Skeletal muscle cell (primary cell): ENCODE results near the gene GRHPR.

Experiments
- DNase-seq: peaks from one replicate; pipeline ENCODE4 v3.0.0-alpha.2; 2010; ENCODE audit warnings: low read depth
- H3K4me3 ChIP-seq: 2 replicates; pipeline ENCODE4 v1.5.1; 2011; ENCODE audit warnings: low read depth, mild to moderate bottlenecking, control low read depth, low read length, moderate library complexity

GRHPR gene

GRCh38 chr9:37438359-37438758 lies 15.9 kb downstream of the GRHPR start:
- no peak for DNase-seq
- no peak overlapping the region for H3K4me3 ChIP-seq

GRCh38 chr9:37441776-37442370 lies 19.4 kb downstream of the GRHPR start:
- H3K4me3 ChIP-seq, result no peak overlapping the region
- DNase-seq, result no peak

- no peak overlapping the region for H3K4me3 ChIP-seq
- no peak for DNase-seq
Measured at GRCh38 chr9:37442556-37442955, 20.1 kb downstream of the GRHPR start.

- DNase-seq, result no peak
- no peak overlapping the region for H3K4me3 ChIP-seq
Measured at GRCh38 chr9:37443566-37443965, 21.1 kb downstream of the GRHPR start.

- DNase-seq, result no peak
- no peak overlapping the region for H3K4me3 ChIP-seq
Measured at GRCh38 chr9:37444890-37445289, 22.4 kb downstream of the GRHPR start.

GRCh38 chr9:37445832-37446231 lies 23.3 kb downstream of the GRHPR start:
- no peak for DNase-seq

GRCh38 chr9:37446401-37446800 lies 23.9 kb downstream of the GRHPR start:
- no peak for DNase-seq
- no peak overlapping the region for H3K4me3 ChIP-seq

More at GRCh38 chr9:37445832-37446231, 23.3 kb downstream of the GRHPR start:
- no peak overlapping the region for H3K4me3 ChIP-seq

GRCh38 chr9:37447111-37447510 lies 24.6 kb downstream of the GRHPR start:
- no peak for DNase-seq
- H3K4me3 ChIP-seq, result no peak overlapping the region

- DNase-seq, result no peak
- H3K4me3 ChIP-seq, result no peak overlapping the region
Measured at GRCh38 chr9:37449862-37450632, 27.6 kb downstream of the GRHPR start.

GRCh38 chr9:37451628-37452027 lies 29.1 kb downstream of the GRHPR start:
- no peak overlapping the region for H3K4me3 ChIP-seq
- DNase-seq, result no peak

- no peak for DNase-seq
- no peak overlapping the region for H3K4me3 ChIP-seq
Measured at GRCh38 chr9:37452611-37453010, 30.1 kb downstream of the GRHPR start.

- H3K4me3 ChIP-seq, result no peak overlapping the region
Measured at GRCh38 chr9:37453827-37454226, 31.3 kb downstream of the GRHPR start.

GRCh38 chr9:37454238-37454637 lies 31.7 kb downstream of the GRHPR start:
- no peak overlapping the region for H3K4me3 ChIP-seq
- DNase-seq, result no peak

More at GRCh38 chr9:37453827-37454226, 31.3 kb downstream of the GRHPR start:
- no peak for DNase-seq

- no peak overlapping the region for H3K4me3 ChIP-seq
- no peak for DNase-seq
Measured at GRCh38 chr9:37455884-37456647, 33.6 kb downstream of the GRHPR start.

- no peak for DNase-seq
- H3K4me3 ChIP-seq, result no peak overlapping the region
Measured at GRCh38 chr9:37456817-37457216, 34.3 kb downstream of the GRHPR start.

- DNase-seq, result no peak
- H3K4me3 ChIP-seq, result peak overlapping the region; percentile 94
Measured at GRCh38 chr9:37464006-37464405, 41.5 kb downstream of the GRHPR start.

- H3K4me3 ChIP-seq, result peak overlapping the region; percentile 94
Measured at GRCh38 chr9:37464426-37465248, 42.1 kb downstream of the GRHPR start.

GRCh38 chr9:37465249-37466036 lies 42.9 kb downstream of the GRHPR start, which contains the start of gene ZBTB5:
Gene ZBTB5 (minus strand): TSS chr9:37465450. CDS start chr9:37442551, 22,899 bp downstream.
- DNase-seq, result peak; percentile 98
- H3K4me3 ChIP-seq, result peak within 1 kb of the TSS; percentile 94

More at GRCh38 chr9:37464426-37465248, 42.1 kb downstream of the GRHPR start:
- DNase-seq, result peak; percentile 14
